Renal pelvis (tissue), 12 donors: ENCODE data around the gene BTBD3. TPM values are rescaled to one million over a fixed set of nuclear protein-coding genes. Genes with fewer than 3 reads are reported as not detected.

ENCODE experiments used
- DNase-seq: peaks from one replicate; pipeline ENCODE4 v3.0.0-alpha.2; 2013
- long read RNA-seq, 16 experiments: transcript quantifications; one replicate each; lab custom pipeline, GENCODE V29; 2026
- polyA plus RNA-seq, 3 donors: library from polyadenylated mRNA; unstranded; fragments of 120-200 nt; gene quantifications; one replicate each; pipeline ENCODE4 v1.2.1, GENCODE V29; 2013; ENCODE audit not compliant: insufficient read length in 3 of 3

BTBD3 gene
- 10 to 100 TPM; 62.6 to 80.7 (median 73.5) TPM for polyA plus RNA-seq
- long read RNA-seq, donor 1, full-length matches to known transcripts = 12 of 12 reads
- long read RNA-seq, donor 1, partial matches to known transcripts = 0 of 12 reads
- long read RNA-seq, donor 1, other reads (novel, unspliced or antisense) = 0 of 12 reads
- long read RNA-seq, donor 2, full-length matches to known transcripts = 24 of 24 reads
- long read RNA-seq, donor 2, partial matches to known transcripts = 0 of 24 reads
- long read RNA-seq, donor 2, other reads (novel, unspliced or antisense) = 0 of 24 reads
- long read RNA-seq, donor 3, full-length matches to known transcripts = 25 of 25 reads
- long read RNA-seq, donor 3, partial matches to known transcripts = 0 of 25 reads
- long read RNA-seq, donor 3, other reads (novel, unspliced or antisense) = 0 of 25 reads
- long read RNA-seq, donor 4, full-length matches to known transcripts = 5 of 5 reads
- long read RNA-seq, donor 4, partial matches to known transcripts = 0 of 5 reads
- long read RNA-seq, donor 4, other reads (novel, unspliced or antisense) = 0 of 5 reads
- long read RNA-seq, donor 5, full-length matches to known transcripts = 12 of 12 reads
- long read RNA-seq, donor 5, partial matches to known transcripts = 0 of 12 reads
- long read RNA-seq, donor 5, other reads (novel, unspliced or antisense) = 0 of 12 reads
- long read RNA-seq, donor 6, full-length matches to known transcripts = 12 of 12 reads
- long read RNA-seq, donor 6, partial matches to known transcripts = 0 of 12 reads
- long read RNA-seq, donor 6, other reads (novel, unspliced or antisense) = 0 of 12 reads
- long read RNA-seq, donor 7, full-length matches to known transcripts = 29 of 39 reads
- long read RNA-seq, donor 7, partial matches to known transcripts = 10 of 39 reads
- long read RNA-seq, donor 7, other reads (novel, unspliced or antisense) = 0 of 39 reads
- long read RNA-seq, donor 8, full-length matches to known transcripts = 8 of 8 reads
- long read RNA-seq, donor 8, partial matches to known transcripts = 0 of 8 reads
- long read RNA-seq, donor 8, other reads (novel, unspliced or antisense) = 0 of 8 reads
- long read RNA-seq, donor 9, full-length matches to known transcripts = 21 of 28 reads
- long read RNA-seq, donor 9, partial matches to known transcripts = 7 of 28 reads
- long read RNA-seq, donor 9, other reads (novel, unspliced or antisense) = 0 of 28 reads
- long read RNA-seq, donor 10, full-length matches to known transcripts = 21 of 21 reads
- long read RNA-seq, donor 10, partial matches to known transcripts = 0 of 21 reads
- long read RNA-seq, donor 10, other reads (novel, unspliced or antisense) = 0 of 21 reads
- long read RNA-seq, donor 11, full-length matches to known transcripts = 22 of 42 reads
- long read RNA-seq, donor 11, partial matches to known transcripts = 20 of 42 reads
- long read RNA-seq, donor 11, other reads (novel, unspliced or antisense) = 0 of 42 reads
- long read RNA-seq, donor 12, full-length matches to known transcripts = 28 of 28 reads
- long read RNA-seq, donor 12, partial matches to known transcripts = 0 of 28 reads
- long read RNA-seq, donor 12, other reads (novel, unspliced or antisense) = 0 of 28 reads
- long read RNA-seq, donor 13, full-length matches to known transcripts = 6 of 6 reads
- long read RNA-seq, donor 13, partial matches to known transcripts = 0 of 6 reads
- long read RNA-seq, donor 13, other reads (novel, unspliced or antisense) = 0 of 6 reads
- long read RNA-seq, donor 14, full-length matches to known transcripts = 46 of 64 reads
- long read RNA-seq, donor 14, partial matches to known transcripts = 18 of 64 reads
- long read RNA-seq, donor 14, other reads (novel, unspliced or antisense) = 0 of 64 reads
- long read RNA-seq, donor 15, full-length matches to known transcripts = 23 of 23 reads
- long read RNA-seq, donor 15, partial matches to known transcripts = 0 of 23 reads
- long read RNA-seq, donor 15, other reads (novel, unspliced or antisense) = 0 of 23 reads
- long read RNA-seq, donor 16, full-length matches to known transcripts = 24 of 30 reads
- long read RNA-seq, donor 16, partial matches to known transcripts = 6 of 30 reads
- long read RNA-seq, donor 16, other reads (novel, unspliced or antisense) = 0 of 30 reads

- DNase-seq = no peak
Observed at GRCh38 chr20:11917663-11918062, at the start of gene BTBD3. TSS of gene BTBD3 (plus strand) at chr20:11917893. CDS start at chr20:11918276, 383 bp downstream.

- DNase-seq = no peak
Observed at GRCh38 chr20:11869641-11870040, 48.1 kb upstream of the BTBD3 start.

DNA sequence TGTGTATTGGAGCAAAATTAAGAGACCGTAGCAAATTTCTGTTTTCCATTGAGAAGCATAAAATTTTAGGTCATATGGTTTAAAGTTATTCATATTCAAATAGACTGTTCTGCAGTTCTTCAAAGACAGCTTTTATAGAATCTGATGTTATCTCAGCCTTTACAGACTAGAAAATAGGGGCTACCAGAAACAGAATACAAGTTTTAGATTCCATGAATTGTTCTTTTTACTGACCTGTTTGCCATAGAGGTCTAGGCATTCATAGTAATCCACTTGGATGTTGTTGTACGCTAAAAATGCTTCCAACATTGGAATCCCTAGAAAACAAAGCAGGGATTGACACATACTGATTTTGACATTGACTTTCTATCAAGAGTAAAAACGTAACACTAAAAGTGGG, 47.3 kb upstream of the BTBD3 start:
- DNase-seq = no peak

DNA sequence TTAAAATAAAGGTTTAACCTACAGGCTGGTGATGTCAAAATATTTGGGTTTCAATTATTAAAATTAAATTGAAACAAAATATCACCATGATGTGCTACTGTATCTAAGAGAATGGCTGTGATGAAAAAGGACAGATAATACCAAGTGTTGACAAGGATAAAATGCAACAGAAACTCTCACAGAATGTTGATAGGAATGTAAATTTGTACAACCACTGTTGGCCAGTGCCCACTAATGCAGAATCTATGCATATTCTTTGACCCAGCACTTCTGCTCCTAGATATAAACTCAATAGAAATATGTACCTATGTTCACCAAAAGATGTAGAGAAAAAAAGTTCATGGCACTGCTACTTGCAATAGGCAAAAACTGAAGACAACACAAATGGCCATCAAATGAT, 41.1 kb upstream of the BTBD3 start:
- DNase-seq = no peak

- DNase-seq = no peak
Observed at GRCh38 chr20:11880680-11881079, 37.0 kb upstream of the BTBD3 start.

DNA sequence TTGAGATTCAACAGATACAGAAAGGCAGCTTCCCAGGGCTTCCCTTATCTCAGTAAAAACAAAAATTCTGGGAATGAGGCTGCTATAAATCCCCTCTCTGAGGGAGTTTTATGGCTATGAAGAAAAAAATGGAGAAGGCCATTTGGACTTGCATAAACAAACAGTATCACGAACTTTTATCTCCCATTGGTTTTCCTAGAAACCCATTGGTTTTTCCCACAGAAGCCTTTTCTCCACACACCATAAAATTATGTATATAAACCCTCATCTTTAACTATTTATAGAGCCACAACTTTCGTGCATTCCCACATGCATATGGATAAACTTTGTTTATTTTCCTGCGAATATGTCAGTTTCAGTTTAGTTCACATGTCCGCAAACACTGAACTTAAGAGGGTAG, 36.2 kb upstream of the BTBD3 start:
- no peak for DNase-seq

DNA sequence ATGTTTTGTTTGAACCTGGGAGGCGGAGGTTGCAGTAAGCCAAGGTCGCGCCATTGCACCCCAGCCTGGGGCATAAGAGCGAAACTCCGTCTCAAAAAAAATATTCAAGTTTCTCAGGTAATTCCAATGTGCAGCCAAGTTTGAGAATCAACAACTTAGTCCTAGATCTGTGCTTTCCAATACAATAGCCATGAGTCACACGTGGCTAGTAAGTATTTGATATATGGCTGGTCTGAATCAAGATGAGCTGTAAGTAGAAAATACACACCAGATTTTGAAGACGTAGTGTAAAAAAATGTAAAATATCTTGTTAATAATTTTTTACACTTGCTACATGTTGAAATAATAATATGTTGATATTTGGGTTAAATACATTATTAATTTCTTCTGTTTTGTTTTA, 35.0 kb upstream of the BTBD3 start:
- DNase-seq = no peak

GRCh38 chr20:11888648-11889047, 29.0 kb upstream of the BTBD3 start:
- no peak for DNase-seq

- DNase-seq = peak; percentile 94
Observed at GRCh38 chr20:11890331-11891076, 27.2 kb upstream of the BTBD3 start.

DNA sequence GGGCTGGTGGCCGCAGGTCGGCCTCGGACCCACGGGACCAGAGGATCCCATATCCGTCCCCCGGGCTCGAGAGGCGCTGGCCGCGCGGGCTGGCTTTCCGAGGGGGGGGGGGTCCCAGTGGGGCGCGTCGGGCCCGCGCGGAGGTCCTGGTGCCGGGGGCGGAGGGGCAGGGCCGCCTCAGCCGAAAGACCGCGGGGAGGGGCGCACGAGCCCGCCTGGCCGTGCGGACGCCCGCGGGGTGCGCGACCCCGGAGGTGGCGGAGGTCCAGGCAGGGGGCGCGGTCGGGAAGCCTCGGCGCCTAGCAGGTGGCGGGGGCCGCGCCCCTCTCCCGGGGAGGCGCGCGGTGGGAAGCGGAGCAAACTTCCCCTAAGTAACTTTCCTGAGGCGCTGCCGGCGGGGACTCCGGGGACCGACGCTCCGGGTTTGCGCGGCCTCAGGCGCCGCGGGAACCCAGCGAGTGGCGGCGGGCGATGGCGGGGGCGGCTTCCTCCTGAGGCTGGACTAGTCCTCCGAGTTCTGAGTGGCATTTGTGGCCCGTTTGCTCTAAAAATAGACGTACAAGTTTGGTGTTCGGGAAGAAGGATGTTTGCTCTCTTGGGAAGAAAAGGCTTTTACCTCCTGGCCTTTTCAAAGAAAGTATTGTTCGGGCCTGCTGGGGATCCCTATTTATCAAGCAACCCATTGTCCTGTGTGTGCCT, 26.5 kb upstream of the BTBD3 start:
- peak; percentile 49 for DNase-seq

GRCh38 chr20:11891776-11892545, 25.7 kb upstream of the BTBD3 start:
- peak; percentile 87 for DNase-seq

DNA sequence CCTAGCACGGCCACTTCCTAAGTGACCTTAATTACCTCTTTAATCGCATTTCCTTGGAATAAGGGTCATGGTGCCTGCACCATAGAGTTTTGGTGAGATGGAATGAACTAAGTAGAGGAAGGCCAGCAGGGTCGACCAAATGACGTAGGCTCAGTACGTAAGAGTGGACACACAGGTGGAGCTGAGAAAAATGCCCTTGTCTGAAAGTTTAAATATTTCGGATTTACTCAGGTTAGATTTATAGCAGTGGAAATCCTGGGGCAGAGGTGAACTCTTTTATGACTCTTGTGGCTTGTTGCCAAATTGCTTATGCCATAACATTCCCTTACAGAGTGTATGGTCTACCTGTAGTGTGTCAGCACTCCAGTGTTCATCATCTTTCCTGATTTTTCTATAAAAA, 23.6 kb upstream of the BTBD3 start:
- DNase-seq = no peak

GRCh38 chr20:11895861-11896387, 21.8 kb upstream of the BTBD3 start:
- DNase-seq = no peak

GRCh38 chr20:11901127-11901526, 16.6 kb upstream of the BTBD3 start:
- DNase-seq = no peak

- DNase-seq = no peak
Observed at GRCh38 chr20:11902285-11902697, 15.4 kb upstream of the BTBD3 start.

- no peak for DNase-seq
Observed at GRCh38 chr20:11905460-11906179, 12.1 kb upstream of the BTBD3 start.
